GM12874 (cell line): ENCODE data around the gene RTF2.

Experiments
- CTCF ChIP-seq: IDR thresholded peaks from 2 replicates; pipeline ENCODE4 v1.5.1; 2011; ENCODE audit warnings: low read depth, mild to moderate bottlenecking, control low read depth, low read length, moderate library complexity; ENCODE audit not compliant: insufficient read depth

The RTF2 gene

GRCh38 chr20:56447227-56447626 lies 21.2 kb upstream of the RTF2 start:
- TF ChIP-seq CTCF = no peak

GRCh38 chr20:56449459-56449858 lies 19.0 kb upstream of the RTF2 start:
- no peak for TF ChIP-seq CTCF

GRCh38 chr20:56451056-56451765 lies 17.2 kb upstream of the RTF2 start:
- no peak for TF ChIP-seq CTCF

- no peak for TF ChIP-seq CTCF
Observed at GRCh38 chr20:56453352-56453751, 15.1 kb upstream of the RTF2 start.

GRCh38 chr20:56454754-56455153 lies 13.7 kb upstream of the RTF2 start:
- no peak for TF ChIP-seq CTCF

- TF ChIP-seq CTCF = no peak
Observed at GRCh38 chr20:56458206-56458821, 10.1 kb upstream of the RTF2 start.

DNA sequence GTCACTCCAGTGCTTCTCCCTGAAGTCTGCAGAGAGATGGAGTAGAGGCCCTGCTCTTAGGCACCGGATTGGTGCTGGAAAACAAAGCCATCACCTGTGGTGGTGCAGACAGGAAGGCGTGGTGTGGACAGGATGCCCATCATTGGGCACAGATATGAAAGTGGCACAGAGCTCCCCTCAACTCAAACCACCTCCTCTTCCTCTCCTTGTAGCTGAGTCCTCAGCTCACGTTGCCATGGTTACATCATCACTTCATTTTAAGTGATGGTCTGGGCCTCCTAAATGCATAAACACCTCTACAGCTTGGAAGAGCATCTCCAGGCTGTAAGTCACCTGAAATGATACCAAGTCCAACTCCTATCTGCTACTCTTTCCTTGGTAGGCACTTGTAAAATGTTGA lies 8.0 kb upstream of the RTF2 start:
- no peak for TF ChIP-seq CTCF
